Progenitor cell of endocrine pancreas (in vitro differentiated cells): ENCODE results near the gene ZER1. TPM values are rescaled to one million over a fixed set of nuclear protein-coding genes. Genes with fewer than 3 reads are reported as not detected.

Experiments used
- DNase-seq: peaks from one replicate; pipeline ENCODE4 v3.0.0; 2021; ENCODE audit warnings: low spot score; ENCODE audit not compliant: unreplicated experiment
- H3K27ac Mint-ChIP-seq: 2 replicates; pipeline ENCODE4 v1.8.0; 2021; ENCODE audit warnings: mild to moderate bottlenecking, moderate library complexity, mixed read lengths
- H3K27me3 Mint-ChIP-seq: 2 replicates; pipeline ENCODE4 v1.8.0; 2021; ENCODE audit warnings: mixed read lengths
- H3K36me3 Mint-ChIP-seq: 2 replicates; pipeline ENCODE4 v1.8.0; 2022; ENCODE audit warnings: mixed read lengths; ENCODE audit not compliant: insufficient read depth
- H3K4me1 Mint-ChIP-seq: 2 replicates; pipeline ENCODE4 v1.8.0; 2021; ENCODE audit warnings: low read depth, mixed read lengths
- H3K4me3 Mint-ChIP-seq: 2 replicates; pipeline ENCODE4 v1.8.0; 2021; ENCODE audit warnings: low read depth, mild to moderate bottlenecking, moderate library complexity, mixed read lengths
- H3K9me3 Mint-ChIP-seq: 2 replicates; pipeline ENCODE4 v1.8.0; 2021; ENCODE audit warnings: low read depth, mixed read lengths
- total RNA-seq: library from RNA; stranded (reverse); gene quantifications from 2 replicates; pipeline ENCODE4 v1.2.1, GENCODE V29; 2021
- TF ChIP-seq, protein P1 (sequence below): fragments of 200-600 bp; sonication (generic); IDR thresholded peaks from one replicate; pipeline ENCODE4 v1.5.0; 2021; ENCODE audit warnings: antibody characterized with exemption, mild to moderate bottlenecking; ENCODE audit not compliant: unreplicated experiment

Gene ZER1
- total RNA-seq, 1 donor from 2014 or later: 38.4 TPM

DNA sequence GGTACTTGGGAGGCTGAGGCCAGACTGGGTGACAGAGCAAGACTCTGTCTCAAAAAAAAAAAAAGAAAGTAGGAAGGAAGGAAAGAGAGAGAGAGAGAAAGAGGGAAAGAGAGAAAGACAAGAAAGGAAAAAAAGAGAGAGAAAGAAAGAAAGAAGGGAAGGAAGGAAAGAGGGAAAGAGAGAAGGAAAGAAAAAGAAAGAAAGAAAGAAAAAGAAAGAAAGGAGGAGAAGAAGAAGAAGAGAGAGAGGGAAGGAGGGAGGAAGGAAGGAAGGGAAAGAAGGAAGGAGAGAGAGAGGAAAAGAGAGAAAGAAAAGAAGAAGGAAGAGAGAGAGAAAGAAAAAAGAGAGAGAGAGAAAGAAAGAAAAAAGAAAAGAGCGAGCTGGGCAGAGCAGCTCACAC is 3.1 kb upstream of the ZER1 start:
- no peaks in the 10 kb centered on the region for H3K27me3 Mint-ChIP-seq
- no peak overlapping the region for H3K27ac Mint-ChIP-seq
- no peak overlapping the region for H3K4me3 Mint-ChIP-seq
- TF ChIP-seq, protein P1, sequence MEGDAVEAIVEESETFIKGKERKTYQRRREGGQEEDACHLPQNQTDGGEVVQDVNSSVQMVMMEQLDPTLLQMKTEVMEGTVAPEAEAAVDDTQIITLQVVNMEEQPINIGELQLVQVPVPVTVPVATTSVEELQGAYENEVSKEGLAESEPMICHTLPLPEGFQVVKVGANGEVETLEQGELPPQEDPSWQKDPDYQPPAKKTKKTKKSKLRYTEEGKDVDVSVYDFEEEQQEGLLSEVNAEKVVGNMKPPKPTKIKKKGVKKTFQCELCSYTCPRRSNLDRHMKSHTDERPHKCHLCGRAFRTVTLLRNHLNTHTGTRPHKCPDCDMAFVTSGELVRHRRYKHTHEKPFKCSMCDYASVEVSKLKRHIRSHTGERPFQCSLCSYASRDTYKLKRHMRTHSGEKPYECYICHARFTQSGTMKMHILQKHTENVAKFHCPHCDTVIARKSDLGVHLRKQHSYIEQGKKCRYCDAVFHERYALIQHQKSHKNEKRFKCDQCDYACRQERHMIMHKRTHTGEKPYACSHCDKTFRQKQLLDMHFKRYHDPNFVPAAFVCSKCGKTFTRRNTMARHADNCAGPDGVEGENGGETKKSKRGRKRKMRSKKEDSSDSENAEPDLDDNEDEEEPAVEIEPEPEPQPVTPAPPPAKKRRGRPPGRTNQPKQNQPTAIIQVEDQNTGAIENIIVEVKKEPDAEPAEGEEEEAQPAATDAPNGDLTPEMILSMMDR: no peak
- no peak for DNase-seq
- peaks cover 14% of the 10 kb centered on the region for H3K4me1 Mint-ChIP-seq
- H3K9me3 Mint-ChIP-seq: no peaks in the 10 kb centered on the region
- H3K36me3 Mint-ChIP-seq: peaks cover 2% of the 10 kb centered on the region

DNA sequence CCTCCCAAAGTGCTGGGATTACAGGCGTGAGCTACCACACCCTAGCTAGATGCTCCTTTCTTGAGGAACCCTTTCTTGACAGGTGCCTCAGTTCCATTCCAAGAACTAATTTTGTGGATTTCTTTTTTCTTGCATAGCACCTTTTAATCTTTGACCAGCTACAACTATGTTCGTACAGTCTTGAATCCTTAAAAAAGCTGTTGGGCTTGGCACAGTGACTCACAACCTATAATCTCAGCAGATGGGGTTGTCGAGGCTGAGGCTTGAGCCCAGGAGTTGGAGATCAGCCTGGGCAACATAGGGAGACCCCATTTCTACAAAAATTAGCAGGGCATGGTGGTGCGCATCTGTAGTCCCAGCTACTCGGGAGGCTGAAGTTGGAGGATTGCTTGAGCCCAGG is 1.3 kb upstream of the ZER1 start:
- Mint-ChIP-seq H3K4me1 (peaks cover 15% of the 10 kb centered on the region), H3K27ac (no peak overlapping the region), H3K36me3 (peaks cover 2% of the 10 kb centered on the region), H3K9me3 (no peaks in the 10 kb centered on the region), H3K27me3 (no peaks in the 10 kb centered on the region), H3K4me3 (peak overlapping the region; percentile 93)
- TF ChIP-seq, protein P1: no peak
- no peak for DNase-seq

DNA sequence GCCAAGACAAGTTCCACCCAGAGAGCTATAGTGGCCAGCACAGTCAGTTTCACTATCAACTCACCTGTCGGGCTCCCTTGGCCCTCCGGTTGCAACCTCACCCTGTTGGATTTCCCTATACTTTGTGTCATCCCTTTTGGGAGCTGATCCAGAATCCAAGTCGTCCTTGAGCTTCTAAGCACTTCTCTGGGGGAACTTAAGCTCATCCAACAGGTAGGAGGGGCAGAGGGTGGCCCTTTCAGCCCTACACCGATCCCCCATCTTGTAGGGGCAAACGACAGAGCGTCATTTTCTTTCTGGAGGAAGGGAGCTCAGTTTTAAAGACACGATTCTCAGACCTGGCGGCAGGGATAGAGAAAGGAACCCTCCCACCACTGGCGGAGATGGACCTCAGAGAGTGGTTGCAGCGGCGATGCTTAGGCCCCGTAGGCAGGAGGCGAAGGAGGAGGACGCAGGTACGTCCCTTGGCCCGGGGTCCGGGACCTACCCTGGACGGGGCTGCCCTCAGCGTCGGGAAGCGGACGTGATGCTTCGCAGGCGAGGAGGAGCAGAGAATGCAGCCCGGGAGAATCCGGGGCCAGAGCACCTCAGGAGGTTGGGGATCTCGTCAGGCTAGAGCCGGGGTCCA is 519 bp downstream of the ZER1 start:
- peak overlapping the region; percentile 98 for H3K27ac Mint-ChIP-seq
- DNase-seq: no peak
- TF ChIP-seq, protein P1: no peak

DNA sequence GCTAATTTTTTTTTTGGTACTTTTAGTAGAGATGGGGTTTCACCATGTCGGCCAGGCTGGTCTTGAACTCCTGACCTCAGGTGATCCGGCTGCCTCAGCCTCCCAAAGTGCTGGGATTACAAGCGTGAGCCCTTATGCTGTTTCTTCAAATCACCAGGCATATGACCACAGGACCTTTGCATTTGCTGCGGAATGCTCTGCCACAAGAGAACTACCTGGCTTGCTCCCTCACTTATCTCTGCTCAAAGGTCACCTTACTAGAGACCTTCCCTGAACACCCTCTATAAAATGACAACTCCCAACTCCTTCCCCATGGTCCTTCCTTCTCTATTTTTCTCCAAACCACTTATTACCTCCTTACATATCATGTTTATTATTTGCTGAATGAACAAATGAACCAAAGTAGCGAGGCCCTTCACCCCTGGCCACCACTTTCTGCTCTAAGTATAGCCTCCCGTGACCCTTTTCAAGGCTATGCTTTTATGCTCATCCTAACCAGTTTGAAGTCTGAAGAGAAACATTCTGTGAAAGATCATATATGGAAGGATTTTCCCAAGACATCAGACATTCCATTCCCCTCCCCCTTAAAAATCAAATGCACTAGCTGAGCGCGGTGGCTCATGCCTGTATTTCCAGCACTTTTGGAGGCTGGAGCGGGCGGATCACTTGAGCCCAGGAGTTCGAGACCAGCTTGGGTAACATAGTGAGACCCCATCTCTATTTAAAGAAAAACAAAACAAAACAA is 1.3 kb downstream of the ZER1 start:
- Mint-ChIP-seq H3K36me3 (peaks cover 2% of the 10 kb centered on the region), H3K4me3 (peak overlapping the region; percentile 93), H3K27me3 (no peaks in the 10 kb centered on the region), H3K9me3 (no peaks in the 10 kb centered on the region), H3K27ac (peak overlapping the region; percentile 98), H3K4me1 (peaks cover 18% of the 10 kb centered on the region)
- TF ChIP-seq, protein P1: no peak
- DNase-seq: no peak

More for the DNA sequence above, 519 bp downstream of the ZER1 start:
- H3K27me3 Mint-ChIP-seq: no peaks in the 10 kb centered on the region
- H3K4me1 Mint-ChIP-seq: peaks cover 15% of the 10 kb centered on the region
- H3K9me3 Mint-ChIP-seq: no peaks in the 10 kb centered on the region
- peak overlapping the region; percentile 93 for H3K4me3 Mint-ChIP-seq
- peaks cover 2% of the 10 kb centered on the region for H3K36me3 Mint-ChIP-seq

DNA sequence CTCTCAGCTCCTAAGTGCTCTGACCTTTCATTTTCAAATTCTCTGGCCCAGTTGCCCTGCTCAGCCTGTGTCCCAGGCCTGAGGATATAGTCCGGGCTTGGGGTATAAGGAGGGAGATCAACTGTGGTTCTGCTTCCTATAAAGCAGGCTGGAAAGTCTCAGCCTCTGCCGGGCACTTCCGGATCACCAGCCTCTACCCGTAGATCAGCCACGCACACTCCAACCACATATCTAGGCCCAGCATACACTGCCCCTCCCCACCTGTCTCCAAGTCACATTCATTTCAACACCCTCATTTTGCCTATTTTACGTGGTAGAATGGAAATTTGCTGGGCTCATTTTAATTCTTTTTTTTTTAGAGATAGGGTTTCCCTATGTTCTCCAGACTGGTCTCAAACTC is 3.1 kb downstream of the ZER1 start:
- H3K4me1 Mint-ChIP-seq: peaks cover 27% of the 10 kb centered on the region
- H3K27me3 Mint-ChIP-seq: no peaks in the 10 kb centered on the region
- H3K4me3 Mint-ChIP-seq: no peak overlapping the region
- TF ChIP-seq, protein P1: no peak
- no peaks in the 10 kb centered on the region for H3K9me3 Mint-ChIP-seq
- peaks cover 2% of the 10 kb centered on the region for H3K36me3 Mint-ChIP-seq
- H3K27ac Mint-ChIP-seq: no peak overlapping the region
- no peak for DNase-seq
